A549 (cell line): ENCODE data around the gene FGFR2.

ENCODE experiments used
- JUN ChIP-seq, 2 experiments: fragments of >200 bp; sonication (Bioruptor Twin); formaldehyde crosslinking; IDR thresholded peaks; 2 replicates in 1 of 2; 3 replicates in 1 of 2; pipeline ENCODE4 v1.6.1; 2016 to 2017
- MAZ ChIP-seq: fragments of 150-350 bp; IDR thresholded peaks from 2 replicates; pipeline ENCODE4 v1.6.1; 2014; ENCODE audit warnings: antibody characterized with exemption, low read depth, low read length, borderline replicate concordance
- MYC ChIP-seq: IDR thresholded peaks from 2 replicates; pipeline ENCODE4 v1.6.1; 2012; ENCODE audit warnings: mild to moderate bottlenecking, inconsistent platforms, low read length, improper control_type of control experiment, borderline replicate concordance
- POLR2A ChIP-seq: IDR thresholded peaks from 2 replicates; pipeline ENCODE4 v1.6.1; 2012; ENCODE audit warnings: mild to moderate bottlenecking, low read length
- RCOR1 ChIP-seq: fragments of 150-350 bp; IDR thresholded peaks from 2 replicates; pipeline ENCODE4 v1.6.1; 2014; ENCODE audit warnings: antibody characterized with exemption, low read length, low read depth
- RFX5 ChIP-seq: fragments of 450-650 bp; IDR thresholded peaks from 2 replicates; pipeline ENCODE4 v1.7.1; 2014; ENCODE audit warnings: antibody characterized with exemption, mild to moderate bottlenecking, moderate library complexity
- TF ChIP-seq, protein P1 (sequence below): fragments of >200 bp; sonication (Bioruptor Twin); formaldehyde crosslinking; IDR thresholded peaks from 3 replicates; pipeline ENCODE4 v1.5.1; 2016
- TF ChIP-seq, protein P2 (sequence below): fragments of 450-650 bp; IDR thresholded peaks from 2 replicates; pipeline ENCODE4 v1.6.1; 2014; ENCODE audit warnings: antibody characterized with exemption
- TF ChIP-seq, protein P3 (sequence below): fragments of >200 bp; sonication (Bioruptor Twin); formaldehyde crosslinking; IDR thresholded peaks from 3 replicates; pipeline ENCODE4 v1.6.1; 2016

DNA sequence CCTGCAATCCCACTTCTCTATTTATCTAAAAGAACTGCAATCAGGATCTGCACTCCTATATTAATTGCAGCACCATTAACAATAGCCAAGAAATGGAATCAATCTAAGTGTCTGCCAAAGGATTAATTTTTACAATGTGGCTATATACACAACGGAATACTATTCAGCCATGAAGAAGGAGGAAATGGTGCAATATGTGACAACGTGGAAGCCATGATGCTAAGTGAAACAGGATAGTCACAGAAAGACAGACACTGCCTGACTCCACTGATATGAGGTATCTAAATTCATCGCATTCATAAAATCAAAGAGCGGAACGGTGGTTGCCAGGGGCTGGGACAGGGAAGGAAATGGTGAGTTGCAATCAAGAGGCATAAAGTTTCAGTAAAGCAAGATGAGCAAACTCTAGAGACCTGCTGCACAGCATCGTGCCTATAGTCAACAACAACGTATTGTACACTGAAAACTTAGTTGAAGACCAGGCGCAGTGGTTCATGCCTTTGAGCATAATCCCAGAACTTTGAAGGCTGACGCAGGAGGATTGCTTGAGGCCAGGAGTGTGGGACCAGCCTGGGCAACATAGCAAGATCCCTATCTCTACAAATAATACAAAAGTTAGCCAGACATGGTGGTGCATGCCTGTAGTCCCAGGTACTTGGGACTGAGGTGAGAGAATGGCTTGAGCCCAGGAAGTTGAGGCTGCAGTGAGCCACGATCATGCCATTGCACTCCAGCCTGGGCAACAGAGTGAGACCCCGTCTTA is 76.3 kb downstream of the FGFR2 start:
- TF ChIP-seq POLR2A (no peak), MAZ (no peak), JUN (IDR thresholded peaks at IDR 0.05) (no peak), RCOR1 (no peak), RFX5 (no peak), MYC (no peak)
- TF ChIP-seq, protein P1, sequence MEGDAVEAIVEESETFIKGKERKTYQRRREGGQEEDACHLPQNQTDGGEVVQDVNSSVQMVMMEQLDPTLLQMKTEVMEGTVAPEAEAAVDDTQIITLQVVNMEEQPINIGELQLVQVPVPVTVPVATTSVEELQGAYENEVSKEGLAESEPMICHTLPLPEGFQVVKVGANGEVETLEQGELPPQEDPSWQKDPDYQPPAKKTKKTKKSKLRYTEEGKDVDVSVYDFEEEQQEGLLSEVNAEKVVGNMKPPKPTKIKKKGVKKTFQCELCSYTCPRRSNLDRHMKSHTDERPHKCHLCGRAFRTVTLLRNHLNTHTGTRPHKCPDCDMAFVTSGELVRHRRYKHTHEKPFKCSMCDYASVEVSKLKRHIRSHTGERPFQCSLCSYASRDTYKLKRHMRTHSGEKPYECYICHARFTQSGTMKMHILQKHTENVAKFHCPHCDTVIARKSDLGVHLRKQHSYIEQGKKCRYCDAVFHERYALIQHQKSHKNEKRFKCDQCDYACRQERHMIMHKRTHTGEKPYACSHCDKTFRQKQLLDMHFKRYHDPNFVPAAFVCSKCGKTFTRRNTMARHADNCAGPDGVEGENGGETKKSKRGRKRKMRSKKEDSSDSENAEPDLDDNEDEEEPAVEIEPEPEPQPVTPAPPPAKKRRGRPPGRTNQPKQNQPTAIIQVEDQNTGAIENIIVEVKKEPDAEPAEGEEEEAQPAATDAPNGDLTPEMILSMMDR: no peak
- TF ChIP-seq, protein P2, sequence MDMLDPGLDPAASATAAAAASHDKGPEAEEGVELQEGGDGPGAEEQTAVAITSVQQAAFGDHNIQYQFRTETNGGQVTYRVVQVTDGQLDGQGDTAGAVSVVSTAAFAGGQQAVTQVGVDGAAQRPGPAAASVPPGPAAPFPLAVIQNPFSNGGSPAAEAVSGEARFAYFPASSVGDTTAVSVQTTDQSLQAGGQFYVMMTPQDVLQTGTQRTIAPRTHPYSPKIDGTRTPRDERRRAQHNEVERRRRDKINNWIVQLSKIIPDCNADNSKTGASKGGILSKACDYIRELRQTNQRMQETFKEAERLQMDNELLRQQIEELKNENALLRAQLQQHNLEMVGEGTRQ: no peak
- TF ChIP-seq, protein P3, sequence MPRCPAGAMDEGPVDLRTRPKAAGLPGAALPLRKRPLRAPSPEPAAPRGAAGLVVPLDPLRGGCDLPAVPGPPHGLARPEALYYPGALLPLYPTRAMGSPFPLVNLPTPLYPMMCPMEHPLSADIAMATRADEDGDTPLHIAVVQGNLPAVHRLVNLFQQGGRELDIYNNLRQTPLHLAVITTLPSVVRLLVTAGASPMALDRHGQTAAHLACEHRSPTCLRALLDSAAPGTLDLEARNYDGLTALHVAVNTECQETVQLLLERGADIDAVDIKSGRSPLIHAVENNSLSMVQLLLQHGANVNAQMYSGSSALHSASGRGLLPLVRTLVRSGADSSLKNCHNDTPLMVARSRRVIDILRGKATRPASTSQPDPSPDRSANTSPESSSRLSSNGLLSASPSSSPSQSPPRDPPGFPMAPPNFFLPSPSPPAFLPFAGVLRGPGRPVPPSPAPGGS: no peak
